GM21390 (cell line): ENCODE data around the gene TNFAIP8L3.
A peak's percentile ranks its signal among the peaks of the same experiment; 100 is the strongest.

Source experiments
- ATAC-seq: cut with Tn5 transposase; IDR thresholded peaks from one replicate; pipeline ENCODE4 v1.9.1; 2021; ENCODE audit not compliant: unreplicated experiment

The TNFAIP8L3 gene

GRCh38 chr15:51090753-51091152 is 4.0 kb downstream of the TNFAIP8L3 start:
- ATAC-seq: no peak

- no peak for ATAC-seq
These were observed 4.8 kb downstream of the TNFAIP8L3 start for GRCh38 chr15:51089699-51090453.

GRCh38 chr15:51089041-51089440 is 5.7 kb downstream of the TNFAIP8L3 start:
- ATAC-seq: no peak

- no peak for ATAC-seq
These were observed 6.1 kb downstream of the TNFAIP8L3 start for GRCh38 chr15:51088585-51088984.

GRCh38 chr15:51087513-51087912 is 7.2 kb downstream of the TNFAIP8L3 start:
- no peak for ATAC-seq

GRCh38 chr15:51086409-51086808 is 8.3 kb downstream of the TNFAIP8L3 start:
- ATAC-seq: no peak

GRCh38 chr15:51085764-51086163 is 8.9 kb downstream of the TNFAIP8L3 start:
- no peak for ATAC-seq

- ATAC-seq: no peak
These were observed 11.0 kb downstream of the TNFAIP8L3 start for GRCh38 chr15:51083641-51084166.

GRCh38 chr15:51082246-51082645 is 12.5 kb downstream of the TNFAIP8L3 start:
- ATAC-seq: no peak

- no peak for ATAC-seq
These were observed 14.4 kb downstream of the TNFAIP8L3 start for GRCh38 chr15:51080286-51080685.

GRCh38 chr15:51079226-51079625 is 15.5 kb downstream of the TNFAIP8L3 start:
- ATAC-seq: no peak

- peak; percentile 46 for ATAC-seq
These were observed 17.2 kb downstream of the TNFAIP8L3 start for GRCh38 chr15:51077221-51078153.

- no peak for ATAC-seq
These were observed 18.0 kb downstream of the TNFAIP8L3 start for GRCh38 chr15:51076524-51077220.

- no peak for ATAC-seq
These were observed 18.7 kb downstream of the TNFAIP8L3 start for GRCh38 chr15:51075826-51076523.

GRCh38 chr15:51075364-51075763 is 19.3 kb downstream of the TNFAIP8L3 start:
- ATAC-seq: no peak

- ATAC-seq: no peak
These were observed 19.8 kb downstream of the TNFAIP8L3 start for GRCh38 chr15:51074926-51075325.

GRCh38 chr15:51071578-51071977 is 23.1 kb downstream of the TNFAIP8L3 start:
- ATAC-seq: no peak

- ATAC-seq: no peak
These were observed 24.7 kb downstream of the TNFAIP8L3 start for GRCh38 chr15:51069983-51070382.

GRCh38 chr15:51067510-51067909 is 27.2 kb downstream of the TNFAIP8L3 start:
- no peak for ATAC-seq

GRCh38 chr15:51065781-51066180 is 28.9 kb downstream of the TNFAIP8L3 start:
- no peak for ATAC-seq

- ATAC-seq: no peak
These were observed 29.4 kb downstream of the TNFAIP8L3 start for GRCh38 chr15:51065261-51065660.
